Epithelial cell of proximal tubule (primary cell): ENCODE measurements around the gene DIAPH3. TPM values are rescaled to one million over a fixed set of nuclear protein-coding genes. Genes with fewer than 3 reads are reported as not detected.
A peak's percentile ranks its signal among the peaks of the same experiment; 100 is the strongest.

ENCODE experiments used
- DNase-seq: peaks from one replicate; pipeline ENCODE4 v3.0.0-alpha.2; 2011; ENCODE audit warnings: low read depth
- H3K4me3 ChIP-seq: 2 replicates; pipeline ENCODE4 v1.5.1; 2011; ENCODE audit warnings: low read depth, mild to moderate bottlenecking, low read length
- CTCF ChIP-seq: conservative IDR thresholded peaks from 2 replicates; pipeline ENCODE4 v1.5.1; 2012; ENCODE audit warnings: low read depth, mild to moderate bottlenecking, low read length
- total RNA-seq: library from RNA; depleted of rRNA; stranded (reverse); fragments of >200 nt; gene quantifications from 2 replicates; pipeline ENCODE4 v1.2.3, GENCODE V29; 2015

The DIAPH3 gene
- total RNA-seq, 1 donor from 2014 or later: 48.0 TPM

DNA sequence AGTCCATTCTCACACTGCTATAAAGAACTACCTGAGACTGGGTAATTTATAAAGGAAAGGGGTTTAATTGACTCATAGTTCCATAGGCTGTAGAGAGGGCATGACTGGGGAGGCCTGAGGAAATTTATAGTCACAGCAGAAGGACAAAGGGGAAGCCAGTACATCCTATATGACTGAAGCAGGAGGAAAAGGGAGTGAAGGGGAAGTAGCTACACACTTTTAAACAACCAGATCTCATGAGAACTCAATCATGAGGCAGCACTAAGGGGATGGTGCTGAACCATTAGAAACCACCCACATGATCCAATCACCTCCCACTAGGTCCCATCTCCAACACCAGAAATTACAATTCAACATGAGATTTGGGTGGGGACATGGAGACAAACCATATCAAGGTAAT lies 209.1 kb downstream of the DIAPH3 start:
- no peak for TF ChIP-seq CTCF
- no peak for DNase-seq
- no peak overlapping the region for H3K4me3 ChIP-seq

- DNase-seq: no peak
- no peak overlapping the region for H3K4me3 ChIP-seq
- TF ChIP-seq CTCF: no peak
These were observed 212.7 kb downstream of the DIAPH3 start for GRCh38 chr13:59951011-59951410.

DNA sequence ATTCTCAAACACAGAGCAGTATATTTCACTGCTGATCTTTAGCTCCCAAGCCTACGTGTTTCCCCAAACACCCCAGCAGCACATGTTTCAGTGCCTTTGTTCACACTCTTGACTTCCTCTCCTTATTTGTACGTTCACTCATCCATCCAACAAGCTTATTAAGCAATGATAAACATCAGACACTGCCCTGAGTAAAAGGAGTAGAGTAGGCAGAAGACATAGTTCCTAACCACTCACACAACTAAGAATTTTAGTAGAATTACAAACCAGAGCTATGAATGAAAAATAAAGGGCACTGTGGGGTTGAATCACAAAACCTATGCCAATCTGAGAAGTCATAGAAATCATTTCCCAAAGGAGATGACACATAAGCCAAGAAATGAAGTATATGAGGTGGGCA lies 213.5 kb downstream of the DIAPH3 start:
- no peak for TF ChIP-seq CTCF
- no peak overlapping the region for H3K4me3 ChIP-seq
- DNase-seq: peak; percentile 44

GRCh38 chr13:59948686-59949085 lies 215.0 kb downstream of the DIAPH3 start:
- TF ChIP-seq CTCF: no peak
- DNase-seq: no peak
- H3K4me3 ChIP-seq: no peak overlapping the region

DNA sequence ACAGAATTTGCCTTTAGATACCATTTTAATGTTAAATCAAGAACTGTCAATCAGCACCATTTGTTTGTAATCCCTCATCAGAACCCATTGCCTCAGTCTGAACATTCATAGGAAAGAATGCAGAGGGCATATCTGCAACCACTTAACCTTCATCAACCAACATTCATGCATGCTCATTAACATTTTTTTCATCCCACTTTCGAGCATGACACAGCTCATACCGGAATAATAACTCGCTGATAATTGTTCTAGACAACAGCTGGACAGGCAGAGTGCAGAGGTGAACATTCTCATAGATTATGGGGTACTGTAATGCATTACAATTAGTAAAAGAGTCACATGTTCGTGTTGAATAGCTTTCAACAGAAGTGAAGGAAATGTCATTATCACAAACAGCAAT lies 216.8 kb downstream of the DIAPH3 start:
- DNase-seq: no peak
- no peak for TF ChIP-seq CTCF
- no peak overlapping the region for H3K4me3 ChIP-seq

GRCh38 chr13:59931621-59932020 lies 232.1 kb downstream of the DIAPH3 start:
- H3K4me3 ChIP-seq: no peak overlapping the region
- TF ChIP-seq CTCF: no peak
- DNase-seq: no peak

- no peak overlapping the region for H3K4me3 ChIP-seq
- no peak for DNase-seq
- TF ChIP-seq CTCF: no peak
These were observed 239.5 kb downstream of the DIAPH3 start for GRCh38 chr13:59924256-59924655.
